Glutamatergic neuron (in vitro differentiated cells): ENCODE measurements around the gene ST8SIA2. TPM values are rescaled to one million over a fixed set of nuclear protein-coding genes. Genes with fewer than 3 reads are reported as not detected.

Experiments
- DNase-seq: peaks from one replicate; pipeline ENCODE4 v3.0.0; 2022
- H3K27ac Mint-ChIP-seq: one replicate; pipeline ENCODE4 v1.8.0; 2020; ENCODE audit warnings: mild to moderate bottlenecking, mixed read lengths, inconsistent platforms; ENCODE audit not compliant: unreplicated experiment
- H3K27me3 Mint-ChIP-seq: one replicate; pipeline ENCODE4 v1.8.0; 2020; ENCODE audit warnings: mild to moderate bottlenecking, moderate library complexity, mixed read lengths, inconsistent platforms; ENCODE audit not compliant: unreplicated experiment
- H3K36me3 Mint-ChIP-seq: one replicate; pipeline ENCODE4 v1.8.0; 2020; ENCODE audit warnings: mild to moderate bottlenecking, mixed read lengths, inconsistent platforms; ENCODE audit not compliant: unreplicated experiment
- H3K4me1 Mint-ChIP-seq: one replicate; pipeline ENCODE4 v1.8.0; 2020; ENCODE audit warnings: mild to moderate bottlenecking, low read depth, mixed read lengths, inconsistent platforms; ENCODE audit not compliant: unreplicated experiment
- H3K4me3 Mint-ChIP-seq: one replicate; pipeline ENCODE4 v1.8.0; 2020; ENCODE audit warnings: mild to moderate bottlenecking, mixed read lengths, inconsistent platforms; ENCODE audit not compliant: unreplicated experiment
- H3K9me3 Mint-ChIP-seq: one replicate; pipeline ENCODE4 v1.8.0; 2020; ENCODE audit warnings: mild to moderate bottlenecking, moderate library complexity, mixed read lengths, inconsistent platforms; ENCODE audit not compliant: unreplicated experiment
- CTCF ChIP-seq: fragments of 200-600 bp; sonication (generic); IDR thresholded peaks from one replicate; pipeline ENCODE4 v1.5.0; 2021; ENCODE audit not compliant: partially characterized antibody, unreplicated experiment
- total RNA-seq: library from RNA; stranded (reverse); fragmentation: NEBNext Ultra II Directional; extraction: Animal tissue kit (Norgen Biotek cat#: 25700); gene quantifications from one replicate; pipeline ENCODE4 v1.2.1, GENCODE V29; 2021; ENCODE audit not compliant: unreplicated experiment

The ST8SIA2 gene
- total RNA-seq, 1 donor from 2014 or later: 30.4 TPM

- Mint-ChIP-seq H3K27me3 (peaks cover 6% of the 10 kb centered on the region), H3K4me1 (peaks cover 3% of the 10 kb centered on the region), H3K4me3 (no peak overlapping the region), H3K27ac (no peak overlapping the region), H3K36me3 (peaks cover 31% of the 10 kb centered on the region), H3K9me3 (no peaks in the 10 kb centered on the region)
- no peak for TF ChIP-seq CTCF
- no peak for DNase-seq
Observed at GRCh38 chr15:92463352-92463751, 69.7 kb downstream of the ST8SIA2 start.

- H3K36me3 Mint-ChIP-seq: peaks cover 29% of the 10 kb centered on the region
- TF ChIP-seq CTCF: no peak
Observed at GRCh38 chr15:92463826-92464225, 70.1 kb downstream of the ST8SIA2 start.

GRCh38 chr15:92466834-92467233 lies 73.2 kb downstream of the ST8SIA2 start:
- H3K9me3 Mint-ChIP-seq: no peaks in the 10 kb centered on the region
- TF ChIP-seq CTCF: no peak
- peaks cover 28% of the 10 kb centered on the region for H3K36me3 Mint-ChIP-seq
- H3K27ac Mint-ChIP-seq: no peak overlapping the region
- peaks cover 3% of the 10 kb centered on the region for H3K4me1 Mint-ChIP-seq
- no peak for DNase-seq
- peaks cover 6% of the 10 kb centered on the region for H3K27me3 Mint-ChIP-seq
- H3K4me3 Mint-ChIP-seq: no peak overlapping the region

More at GRCh38 chr15:92463826-92464225, 70.1 kb downstream of the ST8SIA2 start:
- Mint-ChIP-seq H3K9me3 (no peaks in the 10 kb centered on the region), H3K4me3 (no peak overlapping the region), H3K27ac (no peak overlapping the region), H3K27me3 (peaks cover 6% of the 10 kb centered on the region), H3K4me1 (peaks cover 3% of the 10 kb centered on the region)
- DNase-seq: no peak

GRCh38 chr15:92467245-92467644 lies 73.6 kb downstream of the ST8SIA2 start:
- TF ChIP-seq CTCF: no peak
- no peak for DNase-seq
- Mint-ChIP-seq H3K9me3 (no peaks in the 10 kb centered on the region), H3K4me3 (no peak overlapping the region), H3K36me3 (peaks cover 28% of the 10 kb centered on the region), H3K27ac (no peak overlapping the region), H3K27me3 (peaks cover 6% of the 10 kb centered on the region), H3K4me1 (peaks cover 3% of the 10 kb centered on the region)

GRCh38 chr15:92468991-92469390 lies 75.3 kb downstream of the ST8SIA2 start:
- Mint-ChIP-seq H3K27ac (no peak overlapping the region), H3K4me3 (no peak overlapping the region), H3K27me3 (peaks cover 6% of the 10 kb centered on the region), H3K4me1 (no peaks in the 10 kb centered on the region), H3K36me3 (peaks cover 24% of the 10 kb centered on the region), H3K9me3 (no peaks in the 10 kb centered on the region)
- DNase-seq: no peak
- TF ChIP-seq CTCF: no peak
